Body of pancreas (tissue), 4 donors: ENCODE measurements around the gene CBFA2T3.

Source experiments
- CTCF ChIP-seq, 7 experiments: fragments of 450-650 bp in 4 of 7; fragments of 200-600 bp in 3 of 7; sonication (generic) in 3 of 7; IDR thresholded peaks; one replicate each; pipeline ENCODE4 v1.5.1; 2016 to 2019; ENCODE audit warnings: antibody characterized with exemption in 7 of 7
- POLR2A ChIP-seq, 3 donors: fragments of 450-650 bp; IDR thresholded peaks; one replicate each; pipeline ENCODE4 v1.6.1; 2016; ENCODE audit warnings: antibody characterized with exemption in 3 of 3, mild to moderate bottlenecking in 2 of 3

GRCh38 chr16:88851616-88852015, 125.4 kb downstream of the CBFA2T3 start:
- TF ChIP-seq CTCF (IDR thresholded peaks at IDR 0.05) = no peak
- no peak for TF ChIP-seq POLR2A (IDR thresholded peaks at IDR 0.05)
